ENCODE measurements around the gene IFT27.

The IFT27 gene

GRCh38 chr22:36809351-36809750 is 33.4 kb upstream of the IFT27 start:
- TF ChIP-seq, protein P1, sequence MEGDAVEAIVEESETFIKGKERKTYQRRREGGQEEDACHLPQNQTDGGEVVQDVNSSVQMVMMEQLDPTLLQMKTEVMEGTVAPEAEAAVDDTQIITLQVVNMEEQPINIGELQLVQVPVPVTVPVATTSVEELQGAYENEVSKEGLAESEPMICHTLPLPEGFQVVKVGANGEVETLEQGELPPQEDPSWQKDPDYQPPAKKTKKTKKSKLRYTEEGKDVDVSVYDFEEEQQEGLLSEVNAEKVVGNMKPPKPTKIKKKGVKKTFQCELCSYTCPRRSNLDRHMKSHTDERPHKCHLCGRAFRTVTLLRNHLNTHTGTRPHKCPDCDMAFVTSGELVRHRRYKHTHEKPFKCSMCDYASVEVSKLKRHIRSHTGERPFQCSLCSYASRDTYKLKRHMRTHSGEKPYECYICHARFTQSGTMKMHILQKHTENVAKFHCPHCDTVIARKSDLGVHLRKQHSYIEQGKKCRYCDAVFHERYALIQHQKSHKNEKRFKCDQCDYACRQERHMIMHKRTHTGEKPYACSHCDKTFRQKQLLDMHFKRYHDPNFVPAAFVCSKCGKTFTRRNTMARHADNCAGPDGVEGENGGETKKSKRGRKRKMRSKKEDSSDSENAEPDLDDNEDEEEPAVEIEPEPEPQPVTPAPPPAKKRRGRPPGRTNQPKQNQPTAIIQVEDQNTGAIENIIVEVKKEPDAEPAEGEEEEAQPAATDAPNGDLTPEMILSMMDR (IDR thresholded peaks at IDR 0.05; ENCODE audit: low read depth, low read length): no peak
- DNase-seq (ENCODE audit: extremely low read depth, low read depth): no peak

DNA sequence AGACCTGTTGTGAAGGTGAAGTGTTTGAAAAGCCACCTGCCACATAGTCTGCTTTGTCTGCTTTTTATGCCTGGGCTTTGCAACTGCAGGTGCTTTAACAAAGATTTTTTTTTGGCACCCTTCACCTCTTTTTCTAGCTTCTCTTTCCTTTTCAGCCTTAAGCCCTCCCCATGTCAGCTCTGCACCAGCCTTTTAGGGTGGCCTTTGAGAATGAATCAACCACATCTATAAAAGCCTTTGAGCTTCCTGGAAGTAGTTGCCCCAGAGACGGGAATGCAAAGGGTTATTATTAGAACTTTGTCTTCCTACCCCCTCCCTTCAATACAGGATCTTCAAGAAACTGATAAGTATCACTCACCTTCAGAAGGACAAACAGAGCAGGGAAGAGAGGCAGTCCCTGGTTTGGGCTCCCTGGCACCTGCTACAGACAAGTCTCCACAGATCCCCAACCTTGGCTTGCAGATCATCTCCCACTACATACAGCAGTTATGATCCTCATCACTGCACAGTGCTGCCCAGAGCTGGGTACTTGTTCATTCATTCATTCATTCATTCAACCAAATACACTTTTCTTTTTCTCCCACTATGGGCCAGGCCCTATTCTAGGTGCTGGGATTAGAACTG is 32.9 kb upstream of the IFT27 start:
- DNase-seq (ENCODE audit: extremely low read depth, low read depth): no peak
- TF ChIP-seq, protein P1 (IDR thresholded peaks at IDR 0.05; ENCODE audit: low read depth, low read length): no peak

DNA sequence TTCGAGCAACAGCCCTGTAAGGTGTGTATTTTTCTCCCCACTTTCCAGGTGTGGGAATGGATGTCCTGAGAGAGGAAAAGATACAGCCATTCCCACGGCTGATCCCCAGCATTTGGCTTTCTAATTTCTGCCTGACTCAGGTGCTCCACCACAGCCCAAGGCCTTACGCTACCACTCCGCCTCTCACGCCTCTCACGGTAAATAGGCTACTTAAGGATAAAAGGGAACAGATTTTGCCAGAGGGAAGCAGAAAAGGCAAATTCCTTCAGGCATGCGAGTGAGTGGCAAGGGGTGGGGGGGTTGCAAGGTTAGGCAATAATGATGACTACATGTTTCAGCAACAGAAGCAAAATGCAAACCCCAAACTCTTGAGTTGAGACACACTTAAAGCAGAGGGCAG is 31.7 kb upstream of the IFT27 start:
- DNase-seq (ENCODE audit: extremely low read depth, low read depth): no peak
- TF ChIP-seq, protein P1 (IDR thresholded peaks at IDR 0.05; ENCODE audit: low read depth, low read length): no peak

- TF ChIP-seq, protein P1 (IDR thresholded peaks at IDR 0.05; ENCODE audit: low read depth, low read length): no peak
- no peak for DNase-seq (ENCODE audit: extremely low read depth, low read depth)
Observed at GRCh38 chr22:36806835-36807234, 30.9 kb upstream of the IFT27 start.

GRCh38 chr22:36803358-36803757 is 27.4 kb upstream of the IFT27 start:
- TF ChIP-seq, protein P1 (IDR thresholded peaks at IDR 0.05; ENCODE audit: low read depth, low read length): no peak
- DNase-seq (ENCODE audit: extremely low read depth, low read depth): no peak

- no peak for DNase-seq (ENCODE audit: extremely low read depth, low read depth)
- TF ChIP-seq, protein P1 (IDR thresholded peaks at IDR 0.05; ENCODE audit: low read depth, low read length): no peak
Observed at GRCh38 chr22:36798674-36799066, 22.8 kb upstream of the IFT27 start.

DNA sequence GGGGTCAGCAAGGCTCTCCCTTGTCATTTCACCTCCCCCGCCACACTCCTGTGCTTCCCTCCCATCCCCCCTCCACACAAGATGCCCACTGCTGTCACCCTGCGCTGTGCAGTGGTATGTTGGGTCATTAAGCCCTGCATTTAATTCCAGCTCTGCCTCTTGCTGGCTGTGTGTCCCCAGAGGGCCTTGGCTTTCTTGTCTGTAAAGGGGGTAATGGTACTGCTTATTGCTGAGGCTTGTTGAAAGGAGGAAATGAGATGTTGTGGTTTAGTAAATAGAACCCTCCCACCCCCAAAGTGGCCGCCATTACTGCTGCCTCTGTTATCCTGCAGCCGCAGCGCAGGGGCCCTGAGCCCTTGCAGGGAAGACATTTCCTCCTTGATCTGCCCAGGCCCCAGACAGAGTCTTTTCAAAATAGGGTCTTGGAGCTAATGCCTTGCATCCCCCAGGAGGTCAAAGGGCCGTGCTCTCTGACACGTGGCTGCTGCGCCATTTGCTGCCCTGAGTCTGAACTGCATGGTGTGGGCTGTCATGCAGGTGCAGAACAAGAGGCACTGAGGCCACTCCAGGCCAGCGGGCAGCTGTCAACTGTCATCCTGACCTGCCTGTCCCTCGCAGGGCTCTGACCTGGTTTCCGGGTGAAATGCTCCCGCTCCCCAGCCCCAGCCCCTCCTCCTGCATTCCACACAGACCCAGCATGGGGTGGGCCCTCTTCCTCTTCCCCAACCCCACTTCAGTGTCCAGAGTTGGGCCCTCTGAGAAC is 22.2 kb upstream of the IFT27 start:
- no peak for DNase-seq (ENCODE audit: extremely low read depth, low read depth)
- TF ChIP-seq, protein P1 (IDR thresholded peaks at IDR 0.05; ENCODE audit: low read depth, low read length): no peak
